Measurements from ENCODE around the gene DMC1.

DNA sequence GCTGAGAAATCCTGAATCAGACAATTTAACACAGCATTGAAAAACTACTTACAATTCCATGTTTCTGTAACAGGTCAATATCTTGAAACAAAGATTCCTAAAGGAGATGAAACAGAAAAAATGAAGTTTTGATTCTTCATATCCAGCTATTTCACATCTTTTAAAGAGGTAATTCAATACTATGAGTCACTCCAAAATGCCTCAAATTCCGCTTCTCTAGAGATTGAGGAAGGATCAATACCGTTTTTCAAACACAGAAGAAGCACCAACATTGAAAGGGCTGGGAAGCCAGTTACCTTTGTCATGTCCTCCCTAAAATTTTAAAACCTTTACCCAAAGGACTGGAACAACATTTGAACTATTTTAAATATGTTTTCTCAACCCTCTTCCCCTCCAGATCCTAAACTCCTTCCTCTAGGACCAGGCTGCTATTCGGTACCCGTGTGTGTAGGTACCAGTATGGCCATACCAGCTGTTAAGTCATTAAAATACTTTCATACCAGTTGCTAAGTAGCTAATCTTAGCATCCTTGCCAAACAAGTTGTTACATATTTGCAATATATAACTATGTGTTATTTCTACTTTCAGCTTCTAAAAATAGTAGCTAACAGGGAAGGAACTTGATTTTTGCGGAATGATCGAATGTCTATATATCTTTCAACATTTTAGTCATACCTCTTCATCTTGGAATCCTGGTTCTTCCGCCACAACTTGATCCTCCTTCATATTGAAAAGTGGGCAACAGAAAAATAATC, 2.3 kb downstream of the DMC1 start:
- no peak for TF ChIP-seq BACH2 (CRISPR knock-in tag; IDR thresholded peaks at IDR 0.05; ENCODE audit: borderline replicate concordance)
- TF ChIP-seq CSDC2 (CRISPR knock-in tag; IDR thresholded peaks at IDR 0.05), result no peak
- no peak for TF ChIP-seq SNAI2 (CRISPR knock-in tag; IDR thresholded peaks at IDR 0.05)
- no peak for TF ChIP-seq ZFP3 (CRISPR knock-in tag; IDR thresholded peaks at IDR 0.05)
- TF ChIP-seq GLIS3 (CRISPR knock-in tag; IDR thresholded peaks at IDR 0.05), result no peak
- no peak for TF ChIP-seq TOX (CRISPR knock-in tag; IDR thresholded peaks at IDR 0.05; ENCODE audit: borderline replicate concordance)
- TF ChIP-seq, protein P1, sequence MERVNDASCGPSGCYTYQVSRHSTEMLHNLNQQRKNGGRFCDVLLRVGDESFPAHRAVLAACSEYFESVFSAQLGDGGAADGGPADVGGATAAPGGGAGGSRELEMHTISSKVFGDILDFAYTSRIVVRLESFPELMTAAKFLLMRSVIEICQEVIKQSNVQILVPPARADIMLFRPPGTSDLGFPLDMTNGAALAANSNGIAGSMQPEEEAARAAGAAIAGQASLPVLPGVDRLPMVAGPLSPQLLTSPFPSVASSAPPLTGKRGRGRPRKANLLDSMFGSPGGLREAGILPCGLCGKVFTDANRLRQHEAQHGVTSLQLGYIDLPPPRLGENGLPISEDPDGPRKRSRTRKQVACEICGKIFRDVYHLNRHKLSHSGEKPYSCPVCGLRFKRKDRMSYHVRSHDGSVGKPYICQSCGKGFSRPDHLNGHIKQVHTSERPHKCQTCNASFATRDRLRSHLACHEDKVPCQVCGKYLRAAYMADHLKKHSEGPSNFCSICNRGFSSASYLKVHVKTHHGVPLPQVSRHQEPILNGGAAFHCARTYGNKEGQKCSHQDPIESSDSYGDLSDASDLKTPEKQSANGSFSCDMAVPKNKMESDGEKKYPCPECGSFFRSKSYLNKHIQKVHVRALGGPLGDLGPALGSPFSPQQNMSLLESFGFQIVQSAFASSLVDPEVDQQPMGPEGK (CRISPR knock-in tag; IDR thresholded peaks at IDR 0.05; ENCODE audit: borderline replicate concordance), result no peak
